Body of pancreas (tissue), 4 donors: ENCODE results near the gene PDE3A. TPM values are rescaled to one million over a fixed set of nuclear protein-coding genes. Genes with fewer than 3 reads are reported as not detected.

Experiments used
- ATAC-seq: fragments of 150-250 bp; one replicate; pipeline ENCODE4 v1.9.1; 2016
- DNase-seq, 4 donors: peaks; one replicate each; pipeline ENCODE4 v3.0.0-alpha.2; 2019
- H3K27ac ChIP-seq, 4 donors: fragments of 200-600 bp; sonication (generic); 1 replicate in 3 of 4; 2 replicates in 1 of 4; pipeline versions ENCODE4 v1.5.1 to v1.6.1; 2016 to 2019; ENCODE audit warnings: mild to moderate bottlenecking in 1 of 4, mixed read lengths in 1 of 4, moderate library complexity in 1 of 4
- H3K27me3 ChIP-seq, 2 donors: fragments of 200-600 bp; sonication (generic); one replicate each; pipeline ENCODE4 v1.6.0; 2016; ENCODE audit warnings: mild to moderate bottlenecking in 1 of 2
- H3K36me3 ChIP-seq, 2 donors: fragments of 200-600 bp; sonication (generic); replicated peaks in 1 of 2; 2 replicates each; pipeline ENCODE4 v1.5.1; 2016; ENCODE audit warnings: low read depth in 2 of 2; ENCODE audit not compliant: insufficient read depth in 1 of 2
- H3K4me1 ChIP-seq: fragments of 200-600 bp; sonication (generic); one replicate; pipeline ENCODE4 v1.6.0; 2016
- H3K4me3 ChIP-seq, 2 donors: fragments of 200-600 bp; sonication (generic); 1 replicate in 1 of 2; 2 replicates in 1 of 2; pipeline ENCODE4 v1.5.1; 2016 to 2019
- H3K9me3 ChIP-seq, 3 donors: fragments of 200-600 bp; sonication (generic); 1 replicate in 2 of 3; 2 replicates in 1 of 3; pipeline ENCODE4 v1.5.1; 2016
- CTCF ChIP-seq, 7 experiments: fragments of 450-650 bp in 4 of 7; fragments of 200-600 bp in 3 of 7; sonication (generic) in 3 of 7; IDR thresholded peaks; one replicate each; pipeline ENCODE4 v1.5.1; 2016 to 2019; ENCODE audit warnings: antibody characterized with exemption in 7 of 7
- POLR2A ChIP-seq, 3 donors: fragments of 450-650 bp; IDR thresholded peaks; one replicate each; pipeline ENCODE4 v1.6.1; 2016; ENCODE audit warnings: antibody characterized with exemption in 3 of 3, mild to moderate bottlenecking in 2 of 3
- WGBS, 2 donors: methylation state at CpG; one replicate each; pipeline ENCODE4 v1.1.5; 2017; 5-methylcytosine and 5-hydroxymethylcytosine counted together
- intact Hi-C: fragments of 100-400 bp; cut with DNase I; formaldehyde crosslinking; loops from one replicate; pipeline ENCODE4 v1.15.1; 2023
- total RNA-seq, 2 donors: library from RNA; depleted of rRNA; stranded (reverse); fragments of >200 nt; gene quantifications; one replicate each; pipeline ENCODE4 v1.1.0, GENCODE V29; 2016

The PDE3A gene
- total RNA-seq, 2 donors from 2014 or later, result 20.5 to 28.3 TPM

GRCh38 chr12:20457582-20457981 lies 89.2 kb downstream of the PDE3A start:
- intact Hi-C loops, result no loop called here
- Histone ChIP-seq H3K4me1 (peaks cover 9% of the 10 kb centered on the region), H3K36me3 (no peaks in the 10 kb centered on the region), H3K9me3 (no peaks in the 10 kb centered on the region), H3K4me3 (no peak overlapping the region), H3K27me3 (no peaks in the 10 kb centered on the region), H3K27ac (no peak overlapping the region)
- no peak for ATAC-seq
- 41 to 48% methylated on average over 2 of the region's 2 CpGs for WGBS, 2 donors
- no peak for DNase-seq
- TF ChIP-seq CTCF (IDR thresholded peaks at IDR 0.05) (no peak), POLR2A (IDR thresholded peaks at IDR 0.05) (no peak)

- Histone ChIP-seq H3K9me3 (no peaks in the 10 kb centered on the region), H3K36me3 (no peaks in the 10 kb centered on the region), H3K27ac (no peak overlapping the region), H3K4me3 (no peak overlapping the region), H3K27me3 (no peaks in the 10 kb centered on the region), H3K4me1 (peaks cover 9% of the 10 kb centered on the region)
- no peak for ATAC-seq
- no peak for DNase-seq
- WGBS, 2 donors, result 47 to 48% methylated on average over 1 of the region's 1 CpG
- intact Hi-C loops, result no loop called here
- TF ChIP-seq CTCF (IDR thresholded peaks at IDR 0.05) (no peak), POLR2A (IDR thresholded peaks at IDR 0.05) (no peak)
Measured at GRCh38 chr12:20458011-20458410, 89.7 kb downstream of the PDE3A start.

GRCh38 chr12:20459920-20460319 lies 91.6 kb downstream of the PDE3A start:
- H3K4me1 ChIP-seq, result peaks cover 9% of the 10 kb centered on the region
- no peaks in the 10 kb centered on the region for H3K9me3 ChIP-seq
- H3K4me3 ChIP-seq, result no peak overlapping the region
- no peak for TF ChIP-seq CTCF (IDR thresholded peaks at IDR 0.05)
- no peak for TF ChIP-seq POLR2A (IDR thresholded peaks at IDR 0.05)
- intact Hi-C loops, result no loop called here
- DNase-seq (no peak), ATAC-seq (no peak)
- H3K36me3 ChIP-seq, result no peaks in the 10 kb centered on the region
- WGBS, 2 donors, result 55 to 70% methylated on average over 1 of the region's 1 CpG
- peaks cover 0 to 4% of the 10 kb centered on the region in 2 donors for H3K27me3 ChIP-seq
- no peak overlapping the region for H3K27ac ChIP-seq

GRCh38 chr12:20460956-20461355 lies 92.6 kb downstream of the PDE3A start:
- no peaks in the 10 kb centered on the region for H3K9me3 ChIP-seq
- no peak for TF ChIP-seq POLR2A (IDR thresholded peaks at IDR 0.05)
- no peak for TF ChIP-seq CTCF (IDR thresholded peaks at IDR 0.05)
- WGBS, 2 donors, result 54 to 60% methylated on average over 2 of the region's 2 CpGs
- H3K27ac ChIP-seq, result no peak overlapping the region
- H3K27me3 ChIP-seq, result peaks cover 0 to 4% of the 10 kb centered on the region in 2 donors
- no peak for ATAC-seq
- H3K4me3 ChIP-seq, result no peak overlapping the region
- H3K36me3 ChIP-seq, result no peaks in the 10 kb centered on the region
- intact Hi-C loops, result no loop called here
- no peak for DNase-seq
- peaks cover 5% of the 10 kb centered on the region for H3K4me1 ChIP-seq

GRCh38 chr12:20463913-20464524 lies 95.7 kb downstream of the PDE3A start:
- no peak for DNase-seq
- no peak for ATAC-seq
- Histone ChIP-seq H3K9me3 (no peaks in the 10 kb centered on the region), H3K27ac (no peak overlapping the region), H3K36me3 (no peaks in the 10 kb centered on the region), H3K4me3 (no peak overlapping the region), H3K4me1 (peaks cover 5% of the 10 kb centered on the region), H3K27me3 (peaks cover 0 to 4% of the 10 kb centered on the region in 2 donors)
- TF ChIP-seq POLR2A (IDR thresholded peaks at IDR 0.05) (no peak), CTCF (IDR thresholded peaks at IDR 0.05) (peak; percentile 26 to 59 (median 46))
- WGBS, 2 donors, result 33 to 37% methylated on average over 2 of the region's 2 CpGs
- intact Hi-C loops, result no loop called here
